Stimulated activated CD8-positive, alpha-beta memory T cell treated with anti-CD3 and anti-CD28 coated beads, Interleukin-12 subunit alpha, Interleukin-12 subunit beta, amount 100 ng/mL, for 1 hour (primary cell): Measurements from ENCODE around the gene FUT2.

Experiments
- DNase-seq: peaks from one replicate; pipeline ENCODE4 v3.0.0-alpha.2; 2020; ENCODE audit warnings: low read depth

The FUT2 gene

DNA sequence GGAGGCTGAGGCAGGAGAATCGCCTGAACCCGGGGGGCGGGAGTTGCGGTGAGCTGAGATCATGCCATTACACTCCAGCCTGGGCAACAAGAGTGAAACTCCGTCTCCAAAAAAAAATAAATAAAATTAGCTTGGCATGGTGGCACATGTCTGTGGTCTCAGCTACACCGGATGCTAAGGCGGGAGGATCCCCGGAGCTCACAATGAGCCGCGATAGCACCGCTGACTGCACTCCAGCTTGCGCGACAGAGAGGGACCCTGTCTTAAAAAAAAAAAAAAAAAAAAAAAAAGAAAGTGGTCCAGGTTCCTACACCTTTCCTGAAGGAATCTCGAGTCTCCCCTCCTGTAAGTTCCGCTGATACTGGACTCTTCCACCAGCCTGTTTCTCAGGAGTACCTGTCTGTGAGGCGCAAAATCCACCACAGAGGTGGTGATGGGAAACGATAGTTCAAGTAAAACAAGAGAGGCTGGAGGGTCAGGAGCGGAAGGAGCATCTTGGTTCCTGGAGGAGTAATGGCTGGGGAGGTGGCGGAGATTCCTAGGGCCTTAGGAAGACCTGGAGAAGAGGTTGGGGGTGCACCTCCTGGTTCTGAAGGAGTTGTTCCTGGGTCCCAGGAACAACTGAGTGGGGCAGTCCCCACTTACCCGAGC, 56.2 kb downstream of the FUT2 start:
- no peak for DNase-seq

GRCh38 chr19:48752496-48753365, 57.0 kb downstream of the FUT2 start, which contains the start of gene FUT1:
FUT1 (minus strand) TSS chr19:48752641; CDS start chr19:48751281, 1,360 bp downstream.
- no peak for DNase-seq

DNA sequence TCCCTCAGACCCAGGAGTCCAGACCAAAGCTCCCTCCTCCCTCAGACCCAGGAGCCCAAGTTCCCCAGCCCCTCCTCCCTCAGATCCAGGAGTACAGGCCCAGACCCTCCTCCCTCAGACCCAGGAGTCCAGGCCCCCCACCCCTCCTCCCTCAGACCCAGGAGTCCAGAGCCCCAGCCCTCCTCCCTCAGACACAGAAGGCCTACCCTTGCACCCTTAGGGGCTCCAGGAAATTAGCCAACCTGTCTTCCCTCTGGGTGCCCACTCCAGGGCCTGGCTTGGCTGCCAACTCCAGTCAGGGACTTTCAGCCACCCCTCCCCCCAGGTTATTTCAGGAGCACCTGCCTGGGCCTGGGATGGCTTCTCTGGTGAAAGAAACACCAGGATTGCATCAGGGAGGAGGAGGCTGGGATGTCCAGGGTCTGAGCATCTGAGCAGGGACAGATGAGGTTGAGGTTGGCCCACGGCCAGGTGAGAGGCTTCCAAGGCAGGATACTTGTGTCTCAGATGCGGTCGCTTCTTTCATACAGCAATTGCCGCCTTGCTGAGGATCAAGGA, 59.4 kb downstream of the FUT2 start, which contains the start of gene FGF21:
TSS of gene FGF21 (plus strand) at position 441 of the 558 bp plus-strand sequence. CDS start 713 bp downstream, outside the sequence.
- DNase-seq: no peak
